A549 (cell line): ENCODE results near the gene RILPL1. TPM values are rescaled to one million over a fixed set of nuclear protein-coding genes. Genes with fewer than 3 reads are reported as not detected.

ENCODE experiments used
- ATAC-seq, 2 experiments: fragments of 200-7000 bp in 1 of 2; fragments of >200 bp in 1 of 2; cut with Nextera tagmentation in 1 of 2; cut with Tn5 transposase in 1 of 2; 3 replicates each; pipeline versions ENCODE4 v1.8.0 to v1.9.1; 2018 to 2020; ENCODE audit warnings: mild to moderate bottlenecking in 1 of 2, moderate library complexity in 1 of 2
- CTCF ChIA-PET: fragments of 300-600 bp; sonication (Branson Sonifier 250); formaldehyde crosslinking; extraction: SDS; loops from one replicate; lab custom pipeline; 2021; ENCODE audit warnings: antibody characterized with exemption, inconsistent platforms; lab: Yijun Ruan, JAX
- POLR2A ChIA-PET: fragments of 350-600 bp; formaldehyde crosslinking; extraction: SDS; loops from one replicate; lab custom pipeline; 2021; ENCODE audit warnings: antibody characterized with exemption, inconsistent platforms; lab: Yijun Ruan, JAX
- DNase-seq, 2 experiments: peaks; one replicate each; pipeline versions ENCODE4 v3.0.0 to v3.0.0-alpha.2; 2011 to 2016; ENCODE audit warnings: low read depth in 1 of 2, low spot score in 1 of 2
- FAIRE-seq: peaks from 2 replicates; lab custom pipeline; 2011; peaks lifted over from hg19 to GRCh38; lab: Jason Lieb, UNC
- H3K27ac ChIP-seq, 2 experiments: fragments of >200 bp; sonication (Bioruptor Twin); formaldehyde crosslinking; 3 replicates each; pipeline ENCODE4 v1.5.1; 2016 to 2017
- H3K4me1 ChIP-seq: fragments of >200 bp; sonication (Bioruptor Twin); formaldehyde crosslinking; 3 replicates; pipeline ENCODE4 v1.6.1; 2016
- H3K4me2 ChIP-seq: fragments of >200 bp; sonication (Bioruptor Twin); formaldehyde crosslinking; 3 replicates; pipeline ENCODE4 v1.6.1; 2016
- H3K4me3 ChIP-seq: fragments of >200 bp; sonication (Bioruptor Twin); formaldehyde crosslinking; 3 replicates; pipeline ENCODE4 v1.5.1; 2016
- H3K9me3 ChIP-seq: fragments of >200 bp; sonication (Bioruptor Twin); formaldehyde crosslinking; 3 replicates; pipeline ENCODE4 v1.6.1; 2016
- CEBPB ChIP-seq, 2 experiments: fragments of >200 bp in 1 of 2; sonication (Bioruptor Twin) in 1 of 2; formaldehyde crosslinking in 1 of 2; IDR thresholded peaks; 2 replicates each; pipeline ENCODE4 v1.6.1; 2012 to 2016
- CTCF ChIP-seq: fragments of >200 bp; sonication (Bioruptor Twin); formaldehyde crosslinking; IDR thresholded peaks from 3 replicates; pipeline ENCODE4 v1.5.1; 2016
- EHF ChIP-seq: fragments of 250-450 bp; sonication (Bioruptor Pico); IDR thresholded peaks from 2 replicates; pipeline ENCODE4 v1.5.0; 2020; ENCODE audit warnings: mild to moderate bottlenecking
- EP300 ChIP-seq, 2 experiments: fragments of >200 bp; sonication (Bioruptor Twin); formaldehyde crosslinking; IDR thresholded peaks; 2 replicates in 1 of 2; 3 replicates in 1 of 2; pipeline ENCODE4 v1.6.1; 2016 to 2017
- FOSB ChIP-seq: fragments of 250-450 bp; sonication (Bioruptor Pico); IDR thresholded peaks from 2 replicates; pipeline ENCODE4 v1.5.0; 2020; ENCODE audit warnings: mild to moderate bottlenecking, moderate library complexity
- FOXS1 ChIP-seq: fragments of 250-450 bp; sonication (Bioruptor Pico); IDR thresholded peaks from 2 replicates; pipeline ENCODE4 v1.5.0; 2020; ENCODE audit warnings: mild to moderate bottlenecking, moderate library complexity
- HMGXB4 ChIP-seq: fragments of 250-450 bp; sonication (Bioruptor Pico); IDR thresholded peaks from 2 replicates; pipeline ENCODE4 v1.5.0; 2021; ENCODE audit warnings: mild to moderate bottlenecking, moderate library complexity, borderline replicate concordance
- HOXB13 ChIP-seq: fragments of 250-450 bp; sonication (Bioruptor Pico); IDR thresholded peaks from 2 replicates; pipeline ENCODE4 v1.5.0; 2020; ENCODE audit warnings: low read depth, mild to moderate bottlenecking, moderate library complexity
- KDM1A ChIP-seq: fragments of 200-600 bp; sonication (generic); IDR thresholded peaks from 2 replicates; pipeline ENCODE4 v1.6.1; 2016; ENCODE audit warnings: low read depth, mild to moderate bottlenecking
- KDM5A ChIP-seq: fragments of 200-600 bp; sonication (generic); IDR thresholded peaks from 2 replicates; pipeline ENCODE4 v1.6.1; 2016; ENCODE audit warnings: antibody characterized with exemption, mild to moderate bottlenecking
- MAX ChIP-seq: IDR thresholded peaks from 2 replicates; pipeline ENCODE4 v1.6.1; 2012
- MAZ ChIP-seq: fragments of 150-350 bp; IDR thresholded peaks from 2 replicates; pipeline ENCODE4 v1.6.1; 2014; ENCODE audit warnings: antibody characterized with exemption, low read depth, low read length, borderline replicate concordance
- NR3C1 ChIP-seq: fragments of >200 bp; sonication (Bioruptor Twin); formaldehyde crosslinking; IDR thresholded peaks from 3 replicates; pipeline ENCODE4 v1.6.1; 2017
- POLR2A ChIP-seq: IDR thresholded peaks from 2 replicates; pipeline ENCODE4 v1.6.1; 2012; ENCODE audit warnings: mild to moderate bottlenecking, low read length
- REST ChIP-seq: fragments of 200-600 bp; sonication (generic); IDR thresholded peaks from 2 replicates; pipeline ENCODE4 v1.6.1; 2016; ENCODE audit warnings: antibody characterized with exemption, mild to moderate bottlenecking, moderate library complexity
- RNF2 ChIP-seq: fragments of 200-600 bp; sonication (generic); IDR thresholded peaks from 2 replicates; pipeline ENCODE4 v1.6.1; 2016; ENCODE audit warnings: low read depth, mild to moderate bottlenecking, antibody characterized with exemption, moderate library complexity, borderline replicate concordance
- WGBS: methylation state at CpG from one replicate; pipeline ENCODE4 v1.1.6; 2017; ENCODE audit errors: missing lambda C conversion rate; 5-methylcytosine and 5-hydroxymethylcytosine counted together
- polyA plus RNA-seq, 4 experiments: library from polyadenylated mRNA; depleted of rRNA in 3 of 4; stranded (reverse); fragments of >200 nt; fragmentation: RNase III in 1 of 4; extraction: RNeasy Plus Mini Kit Qiagen cat#74134 plus additional on column Dnase treatment in 1 of 4; gene quantifications; 2 replicates in 3 of 4; 3 replicates in 1 of 4; pipeline ENCODE4 v1.2.3, GENCODE V29; 2011 to 2017

Gene RILPL1
- polyA plus RNA-seq, 2 of the 4 experiments (the other 2 are of a cell fraction): 8.0 to 14.2 TPM

- Histone ChIP-seq H3K9me3 (no peaks in the 10 kb centered on the region), H3K27ac (peak overlapping the region in 1 of 2 experiments; percentile 67; a peak in 2 of 6 replicates), H3K4me1 (peaks cover 3% of the 10 kb centered on the region; the same call in 1 of the 3 replicates), H3K4me3 (no peak overlapping the region), H3K4me2 (no peak overlapping the region)
- WGBS: 87% methylated on average over 13 of the region's 13 CpGs
- FAIRE-seq: no peak
- no peak for DNase-seq
- CTCF ChIA-PET: interaction anchor here (0.7 kb wide), 1 partner anchor 1213 kb away, joined by 3 read pairs; no protein-coding TSS in a partner anchor
- POLR2A ChIA-PET: no interaction called here
- TF ChIP-seq KDM1A (no peak), MAZ (no peak), EHF (no peak), CEBPB (IDR thresholded peaks at IDR 0.05) (no peak), FOSB (no peak), CTCF (no peak), EP300 (IDR thresholded peaks at IDR 0.05) (no peak)
- peak in 1 of 2 experiments; percentile 47; a peak in 3 of 6 replicates for ATAC-seq
Observed at GRCh38 chr12:123513805-123514204, 19.7 kb downstream of the RILPL1 start.

GRCh38 chr12:123512838-123513665 lies 20.5 kb downstream of the RILPL1 start:
- no peaks in the 10 kb centered on the region for H3K9me3 ChIP-seq
- no peak overlapping the region for H3K4me3 ChIP-seq
- ATAC-seq (peak; percentile 51 to 52; a peak in 5 of 6 replicates), FAIRE-seq (no peak), DNase-seq (no peak)
- H3K27ac ChIP-seq: peak overlapping the region in 1 of 2 experiments; percentile 67; a peak in 3 of 6 replicates
- no peaks in the 10 kb centered on the region for H3K4me1 ChIP-seq
- ChIA-PET POLR2A (no interaction called here), CTCF (no interaction called here)
- WGBS: 86% methylated on average over 26 of the region's 26 CpGs
- H3K4me2 ChIP-seq: no peak overlapping the region
- TF ChIP-seq FOXS1 (CRISPR knock-in tag) (no peak), FOSB (no peak), CTCF (no peak), HMGXB4 (CRISPR knock-in tag) (no peak), MAZ (no peak), RNF2 (no peak), HOXB13 (CRISPR knock-in tag) (no peak), REST (no peak), MAX (no peak), POLR2A (no peak), NR3C1 (no peak), KDM5A (no peak)
- TF ChIP-seq, all 56 proteins: peak for 0
